HCT116 (cell line): ENCODE data around the gene PAX9. TPM values are rescaled to one million over a fixed set of nuclear protein-coding genes. Genes with fewer than 3 reads are reported as not detected.

Experiments used
- ATAC-seq: fragments of 200-7000 bp; cut with Tn5 transposase; 2 replicates; pipeline ENCODE4 v1.9.1; 2020; ENCODE audit warnings: mild to moderate bottlenecking, moderate library complexity
- BruUV-seq: library from RNA; stranded (reverse); fragments of 400-500 nt; replicated peaks from 2 replicates; lab custom pipeline; 2021; lab: Mats Ljungman, UMichigan
- CTCF ChIA-PET: fragments of 300-600 bp; sonication (Branson Sonifier 250); formaldehyde crosslinking; loops from one replicate; lab custom pipeline; 2021; ENCODE audit warnings: antibody characterized with exemption; lab: Charles Lee
- POLR2A ChIA-PET: fragments of 300-600, 350-600 bp; sonication (Branson Sonifier 250); formaldehyde crosslinking; loops from one replicate; lab custom pipeline; 2021; ENCODE audit warnings: antibody characterized with exemption; lab: Charles Lee
- RAD21 ChIA-PET, 2 experiments: fragments of 300-600 bp; sonication (Branson Sonifier 250); formaldehyde crosslinking; loops; one replicate each; lab custom pipeline; 2023; ENCODE audit warnings: low total read pairs in 2 of 2; ENCODE audit not compliant: uncharacterized antibody in 2 of 2, unreplicated experiment in 2 of 2, low non-redundant PET in 1 of 2; lab: Charles Lee
- DNase-seq: peaks from one replicate; pipeline ENCODE4 v3.0.0-alpha.2; 2010; ENCODE audit warnings: low read depth, low spot score
- H2AFZ ChIP-seq: fragments of 200-600 bp; shearing (Covaris generic), sonication (generic); 2 replicates; pipeline ENCODE4 v1.6.1; 2017; ENCODE audit warnings: low read depth, mixed run types, mixed read lengths, antibody characterized with exemption, low read length; ENCODE audit not compliant: poor library complexity, severe bottlenecking
- H3K27ac ChIP-seq: 2 replicates; pipeline ENCODE4 v1.5.1; 2012; ENCODE audit warnings: low read depth, low read length
- H3K27me3 ChIP-seq: fragments of 200-600 bp; sonication (generic); 2 replicates; pipeline ENCODE4 v1.6.1; 2016; ENCODE audit warnings: mixed run types, low read length, mixed read lengths; ENCODE audit not compliant: insufficient read depth
- H3K36me3 ChIP-seq, 2 experiments: fragments of 200-500 bp in 1 of 2; fragments of 200-600 bp in 1 of 2; sonication (Bioruptor generic) in 1 of 2; sonication (generic) in 1 of 2; 2 replicates each; pipeline versions ENCODE4 v1.5.1 to v1.6.1; 2014 to 2016; ENCODE audit warnings: low read length in 2 of 2, inconsistent platforms in 1 of 2, mixed read lengths in 1 of 2, mixed run types in 1 of 2; ENCODE audit not compliant: insufficient read depth in 2 of 2, control insufficient read depth in 1 of 2
- H3K4me1 ChIP-seq, 2 experiments: fragments of 200-600 bp in 1 of 2; sonication (generic) in 1 of 2; 2 replicates each; pipeline versions ENCODE4 v1.5.1 to v1.6.1; 2012 to 2017; ENCODE audit warnings: low read length in 2 of 2, inconsistent platforms in 1 of 2, mild to moderate bottlenecking in 1 of 2, mixed read lengths in 1 of 2, mixed run types in 1 of 2, moderate library complexity in 1 of 2; ENCODE audit not compliant: insufficient read depth in 2 of 2, control insufficient read depth in 1 of 2
- H3K4me2 ChIP-seq: fragments of 200-600 bp; sonication (generic); 2 replicates; pipeline ENCODE4 v1.6.1; 2017; ENCODE audit warnings: mixed run types, low read length, mixed read lengths
- H3K4me3 ChIP-seq, 2 experiments: fragments of 200-600 bp in 1 of 2; sonication (generic) in 1 of 2; replicated peaks in 1 of 2; 2 replicates each; pipeline ENCODE4 v1.5.1; 2011 to 2016; ENCODE audit warnings: low read length in 2 of 2, control low read depth in 1 of 2, low read depth in 1 of 2, mild to moderate bottlenecking in 1 of 2, mixed read lengths in 1 of 2, mixed run types in 1 of 2
- H3K79me2 ChIP-seq: fragments of 200-600 bp; sonication (generic); 2 replicates; pipeline ENCODE4 v1.6.1; 2017; ENCODE audit warnings: mild to moderate bottlenecking, mixed run types, low read length, moderate library complexity, mixed read lengths; ENCODE audit not compliant: insufficient read depth
- H3K9ac ChIP-seq: fragments of 200-600 bp; sonication (generic); 2 replicates; pipeline ENCODE4 v1.6.1; 2016; ENCODE audit warnings: low read length, mixed read lengths
- H3K9me2 ChIP-seq: fragments of 200-600 bp; sonication (generic), shearing (Covaris generic); 2 replicates; pipeline ENCODE4 v1.6.1; 2017; ENCODE audit warnings: mixed run types, mild to moderate bottlenecking, moderate library complexity; ENCODE audit not compliant: insufficient read depth
- H3K9me3 ChIP-seq, 2 experiments: fragments of 200-500 bp in 1 of 2; fragments of 200-600 bp in 1 of 2; sonication (Bioruptor generic) in 1 of 2; sonication (generic) in 1 of 2; 2 replicates each; pipeline ENCODE4 v1.6.1; 2014 to 2017; ENCODE audit warnings: low read length in 2 of 2, mixed read lengths in 2 of 2, inconsistent platforms in 1 of 2, low read depth in 1 of 2, mild to moderate bottlenecking in 1 of 2, mixed run types in 1 of 2, moderate library complexity in 1 of 2; ENCODE audit not compliant: control insufficient read depth in 1 of 2, insufficient read depth in 1 of 2
- H4K20me1 ChIP-seq: fragments of 200-600 bp; sonication (generic), shearing (Covaris generic); 2 replicates; pipeline ENCODE4 v1.6.1; 2017; ENCODE audit warnings: mixed run types, mild to moderate bottlenecking, moderate library complexity; ENCODE audit not compliant: insufficient read depth
- CTCF ChIP-seq, 3 experiments: fragments of 200-600 bp in 1 of 3; sonication (generic) in 1 of 3; IDR thresholded peaks in 2 of 3; conservative IDR thresholded peaks in 1 of 3; 2 replicates each; pipeline ENCODE4 v1.5.1; 2012 to 2017; ENCODE audit warnings: low read depth in 2 of 3, low read length in 2 of 3, antibody characterized with exemption in 1 of 3, borderline replicate concordance in 1 of 3, control low read depth in 1 of 3, mild to moderate bottlenecking in 1 of 3, mixed read lengths in 1 of 3, mixed run types in 1 of 3, moderate library complexity in 1 of 3; ENCODE audit not compliant: insufficient read depth in 1 of 3
- JUND ChIP-seq: IDR thresholded peaks from 2 replicates; pipeline ENCODE4 v1.6.1; 2012
- REST ChIP-seq: IDR thresholded peaks from 2 replicates; pipeline ENCODE4 v1.6.1; 2012; ENCODE audit warnings: low read depth
- ZFX ChIP-seq: fragments of 450-650 bp; IDR thresholded peaks from 2 replicates; pipeline ENCODE4 v1.6.1; 2017
- intact Hi-C: fragments of 100-400 bp; cut with micrococcal nuclease; formaldehyde crosslinking; loops from 2 replicates; pipeline ENCODE4 v1.10.0; 2022
- total RNA-seq: library from RNA; stranded (reverse); gene quantifications from one replicate; pipeline ENCODE4 v1.2.1, GENCODE V29; 2021; ENCODE audit not compliant: unreplicated experiment

The PAX9 gene
- total RNA-seq, 1 experiment from 2014 or later: 5.2 TPM

GRCh38 chr14:36707570-36707969, 45.9 kb downstream of the PAX9 start:
- TF ChIP-seq CTCF (IDR thresholded peaks at IDR 0.05 in 2 of 3, conservative IDR thresholded peaks at IDR 0.05 in 1 of 3; ENCODE audit: borderline replicate concordance in 1 of 3, insufficient read depth in 1 of 3, low read depth in 2 of 3, low read length in 2 of 3): no peak
- Histone ChIP-seq H2AFZ (no peak overlapping the region), H3K4me1 (no peaks in the 10 kb centered on the region), H3K27ac (no peak overlapping the region), H3K9me2 (no peaks in the 10 kb centered on the region), H3K79me2 (no peaks in the 10 kb centered on the region), H3K4me2 (no peak overlapping the region), H4K20me1 (no peaks in the 10 kb centered on the region), H3K27me3 (no peaks in the 10 kb centered on the region), H3K4me3 (no peak overlapping the region), H3K36me3 (no peaks in the 10 kb centered on the region), H3K9ac (no peak overlapping the region), H3K9me3 (no peaks in the 10 kb centered on the region)
- no TSS peak for BruUV-seq
- POLR2A ChIA-PET: no interaction called here
- RAD21 ChIA-PET: no interaction called here
- CTCF ChIA-PET: no interaction called here
- ATAC-seq: no peak
- intact Hi-C loops: no loop called here
- no peak for DNase-seq

GRCh38 chr14:36713960-36714703, 52.5 kb downstream of the PAX9 start:
- POLR2A ChIA-PET: no interaction called here
- ATAC-seq (no peak), DNase-seq (no peak)
- H3K9me3 ChIP-seq: no peaks in the 10 kb centered on the region
- no peak overlapping the region for H3K4me2 ChIP-seq
- no peak overlapping the region for H3K9ac ChIP-seq
- CTCF ChIA-PET: no interaction called here
- no TSS peak for BruUV-seq
- TF ChIP-seq ZFX (no peak), REST (no peak), JUND (no peak)
- TF ChIP-seq, all 23 proteins: peak for 0
- H3K4me1 ChIP-seq: no peaks in the 10 kb centered on the region
- H3K36me3 ChIP-seq: no peaks in the 10 kb centered on the region
- H3K27me3 ChIP-seq: no peaks in the 10 kb centered on the region
- H2AFZ ChIP-seq: no peak overlapping the region
- H3K27ac ChIP-seq: no peak overlapping the region
- no peak overlapping the region for H3K4me3 ChIP-seq
- RAD21 ChIA-PET: no interaction called here
- H4K20me1 ChIP-seq: no peaks in the 10 kb centered on the region
- no peaks in the 10 kb centered on the region for H3K79me2 ChIP-seq
- H3K9me2 ChIP-seq: no peaks in the 10 kb centered on the region
- intact Hi-C loops: no loop called here
